HEK293 (cell line): ENCODE measurements around the gene NRGN.

Experiments used
- CTCF ChIA-PET: fragments of 350-600 bp; formaldehyde crosslinking; extraction: SDS; loops from one replicate; lab custom pipeline; 2021; ENCODE audit warnings: antibody characterized with exemption; lab: Yijun Ruan, JAX
- POLR2A ChIA-PET: fragments of 300-600 bp; formaldehyde crosslinking; extraction: SDS; loops from one replicate; lab custom pipeline; 2020; ENCODE audit warnings: antibody characterized with exemption, inconsistent platforms; lab: Yijun Ruan, JAX
- H3K27ac ChIP-seq: fragments of 200-500 bp; sonication (Bioruptor generic); 2 replicates; pipeline ENCODE4 v1.5.1; 2014; ENCODE audit warnings: low read depth, low read length, control low read depth, inconsistent platforms; ENCODE audit errors: extremely low read depth
- H3K36me3 ChIP-seq, 2 experiments: fragments of 200-500 bp in 1 of 2; sonication (Bioruptor generic) in 1 of 2; 1 replicate in 1 of 2; 2 replicates in 1 of 2; pipeline ENCODE4 v1.5.1; 2014 to 2017; ENCODE audit warnings: inconsistent platforms in 2 of 2, low read length in 2 of 2; ENCODE audit not compliant: control insufficient read depth in 2 of 2, insufficient read depth in 1 of 2
- H3K4me1 ChIP-seq: fragments of 200-500 bp; sonication (Bioruptor generic); 2 replicates; pipeline ENCODE4 v1.5.1; 2014; ENCODE audit warnings: mild to moderate bottlenecking, low read length, inconsistent platforms; ENCODE audit not compliant: control insufficient read depth, insufficient read depth
- H3K4me3 ChIP-seq: 2 replicates; pipeline ENCODE4 v1.5.1; 2011; ENCODE audit warnings: low read depth, mild to moderate bottlenecking, control low read depth, low read length, moderate library complexity
- H3K9me3 ChIP-seq: fragments of 200-500 bp; sonication (Bioruptor generic); 2 replicates; pipeline ENCODE4 v1.5.1; 2014; ENCODE audit warnings: low read depth, low read length, inconsistent platforms; ENCODE audit not compliant: control insufficient read depth, insufficient read depth
- KLF1 ChIP-seq: fragments of 450-650 bp; formaldehyde crosslinking; IDR thresholded peaks from 2 replicates; pipeline ENCODE4 v1.5.1; 2016; ENCODE audit warnings: missing biosample characterization, missing genetic modification characterization
- SETDB1 ChIP-seq: IDR thresholded peaks from one replicate; pipeline ENCODE4 v1.6.1; 2017; ENCODE audit warnings: mild to moderate bottlenecking, low read length, moderate library complexity, mixed read lengths; ENCODE audit not compliant: insufficient read length
- YY2 ChIP-seq: fragments of 450-650 bp; formaldehyde crosslinking; IDR thresholded peaks from 2 replicates; pipeline ENCODE4 v1.5.1; 2016; ENCODE audit warnings: missing biosample characterization, missing genetic modification characterization
- ZBTB11 ChIP-seq: fragments of 450-650 bp; formaldehyde crosslinking; conservative IDR thresholded peaks from 2 replicates; pipeline ENCODE4 v1.5.1; 2016; ENCODE audit warnings: low read depth, missing biosample characterization, missing genetic modification characterization
- ZBTB49 ChIP-seq: fragments of 450-650 bp; formaldehyde crosslinking; IDR thresholded peaks from 2 replicates; pipeline ENCODE4 v1.5.1; 2016; ENCODE audit warnings: missing biosample characterization, missing genetic modification characterization, low read depth
- ZFHX2 ChIP-seq: fragments of 450-650 bp; formaldehyde crosslinking; conservative IDR thresholded peaks from 2 replicates; pipeline ENCODE4 v1.5.1; 2016; ENCODE audit warnings: missing biosample characterization, missing genetic modification characterization
- ZFP41 ChIP-seq: fragments of 450-650 bp; formaldehyde crosslinking; IDR thresholded peaks from 2 replicates; pipeline ENCODE4 v1.5.1; 2016; ENCODE audit warnings: missing biosample characterization, missing genetic modification characterization, borderline replicate concordance
- ZNF16 ChIP-seq: fragments of 450-650 bp; formaldehyde crosslinking; IDR thresholded peaks from 2 replicates; pipeline ENCODE4 v1.5.1; 2016; ENCODE audit warnings: low read depth, missing biosample characterization, missing genetic modification characterization
- ZNF175 ChIP-seq: fragments of 450-650 bp; formaldehyde crosslinking; IDR thresholded peaks from 2 replicates; pipeline ENCODE4 v1.5.1; 2016; ENCODE audit warnings: missing biosample characterization, missing genetic modification characterization
- ZNF19 ChIP-seq: fragments of 450-650 bp; formaldehyde crosslinking; IDR thresholded peaks from 2 replicates; pipeline ENCODE4; 2016; ENCODE audit warnings: missing biosample characterization, missing genetic modification characterization, low read depth
- ZNF311 ChIP-seq: fragments of 450-650 bp; formaldehyde crosslinking; IDR thresholded peaks from 2 replicates; pipeline ENCODE4 v1.5.1; 2017; ENCODE audit warnings: missing biosample characterization, missing genetic modification characterization, borderline replicate concordance
- ZNF48 ChIP-seq: fragments of 450-650 bp; formaldehyde crosslinking; IDR thresholded peaks from 2 replicates; pipeline ENCODE4 v1.5.1; 2016; ENCODE audit warnings: missing biosample characterization, missing genetic modification characterization
- ZNF600 ChIP-seq: fragments of 450-650 bp; formaldehyde crosslinking; IDR thresholded peaks from 2 replicates; pipeline ENCODE4 v1.5.1; 2016; ENCODE audit warnings: missing biosample characterization, missing genetic modification characterization
- ZNF677 ChIP-seq: fragments of 450-650 bp; IDR thresholded peaks from 2 replicates; pipeline ENCODE4 v1.5.0; 2018; ENCODE audit warnings: missing biosample characterization, mild to moderate bottlenecking, missing genetic modification characterization, moderate library complexity
- TF ChIP-seq, protein P1 (sequence below): IDR thresholded peaks from 2 replicates; pipeline ENCODE4 v1.6.1; 2011; ENCODE audit warnings: mild to moderate bottlenecking, low read depth, low read length, borderline replicate concordance
- TF ChIP-seq, protein P2 (sequence below): fragments of 450-650 bp; formaldehyde crosslinking; IDR thresholded peaks from 2 replicates; pipeline ENCODE4 v1.5.1; 2016; ENCODE audit warnings: missing biosample characterization, missing genetic modification characterization
- TF ChIP-seq, protein P3 (sequence below): fragments of 450-650 bp; formaldehyde crosslinking; IDR thresholded peaks from 2 replicates; pipeline ENCODE4 v1.5.1; 2016; ENCODE audit warnings: missing biosample characterization, missing genetic modification characterization

NRGN gene

GRCh38 chr11:124700028-124700427, 39.7 kb upstream of the NRGN start:
- Histone ChIP-seq H3K27ac (no peak overlapping the region), H3K36me3 (peaks cover 0 to 3% of the 10 kb centered on the region in 2 experiments; a peak in 1 of 3 replicates), H3K4me1 (no peaks in the 10 kb centered on the region), H3K9me3 (no peaks in the 10 kb centered on the region), H3K4me3 (no peak overlapping the region)
- ChIA-PET CTCF (interaction anchor here (0.6 to 1.0 kb wide), 4 partner anchors 58 to 66 kb away, joined by 3 to 5 read pairs (median 4); no protein-coding TSS in a partner anchor), POLR2A (no interaction called here)
- no peak for TF ChIP-seq ZNF16 (tag by site-specific recombination)
- TF ChIP-seq, protein P1, sequence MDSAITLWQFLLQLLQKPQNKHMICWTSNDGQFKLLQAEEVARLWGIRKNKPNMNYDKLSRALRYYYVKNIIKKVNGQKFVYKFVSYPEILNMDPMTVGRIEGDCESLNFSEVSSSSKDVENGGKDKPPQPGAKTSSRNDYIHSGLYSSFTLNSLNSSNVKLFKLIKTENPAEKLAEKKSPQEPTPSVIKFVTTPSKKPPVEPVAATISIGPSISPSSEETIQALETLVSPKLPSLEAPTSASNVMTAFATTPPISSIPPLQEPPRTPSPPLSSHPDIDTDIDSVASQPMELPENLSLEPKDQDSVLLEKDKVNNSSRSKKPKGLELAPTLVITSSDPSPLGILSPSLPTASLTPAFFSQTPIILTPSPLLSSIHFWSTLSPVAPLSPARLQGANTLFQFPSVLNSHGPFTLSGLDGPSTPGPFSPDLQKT: no peak
- no peak for TF ChIP-seq KLF1
- TF ChIP-seq, protein P2, sequence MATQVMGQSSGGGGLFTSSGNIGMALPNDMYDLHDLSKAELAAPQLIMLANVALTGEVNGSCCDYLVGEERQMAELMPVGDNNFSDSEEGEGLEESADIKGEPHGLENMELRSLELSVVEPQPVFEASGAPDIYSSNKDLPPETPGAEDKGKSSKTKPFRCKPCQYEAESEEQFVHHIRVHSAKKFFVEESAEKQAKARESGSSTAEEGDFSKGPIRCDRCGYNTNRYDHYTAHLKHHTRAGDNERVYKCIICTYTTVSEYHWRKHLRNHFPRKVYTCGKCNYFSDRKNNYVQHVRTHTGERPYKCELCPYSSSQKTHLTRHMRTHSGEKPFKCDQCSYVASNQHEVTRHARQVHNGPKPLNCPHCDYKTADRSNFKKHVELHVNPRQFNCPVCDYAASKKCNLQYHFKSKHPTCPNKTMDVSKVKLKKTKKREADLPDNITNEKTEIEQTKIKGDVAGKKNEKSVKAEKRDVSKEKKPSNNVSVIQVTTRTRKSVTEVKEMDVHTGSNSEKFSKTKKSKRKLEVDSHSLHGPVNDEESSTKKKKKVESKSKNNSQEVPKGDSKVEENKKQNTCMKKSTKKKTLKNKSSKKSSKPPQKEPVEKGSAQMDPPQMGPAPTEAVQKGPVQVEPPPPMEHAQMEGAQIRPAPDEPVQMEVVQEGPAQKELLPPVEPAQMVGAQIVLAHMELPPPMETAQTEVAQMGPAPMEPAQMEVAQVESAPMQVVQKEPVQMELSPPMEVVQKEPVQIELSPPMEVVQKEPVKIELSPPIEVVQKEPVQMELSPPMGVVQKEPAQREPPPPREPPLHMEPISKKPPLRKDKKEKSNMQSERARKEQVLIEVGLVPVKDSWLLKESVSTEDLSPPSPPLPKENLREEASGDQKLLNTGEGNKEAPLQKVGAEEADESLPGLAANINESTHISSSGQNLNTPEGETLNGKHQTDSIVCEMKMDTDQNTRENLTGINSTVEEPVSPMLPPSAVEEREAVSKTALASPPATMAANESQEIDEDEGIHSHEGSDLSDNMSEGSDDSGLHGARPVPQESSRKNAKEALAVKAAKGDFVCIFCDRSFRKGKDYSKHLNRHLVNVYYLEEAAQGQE (tag by site-specific recombination): no peak
- TF ChIP-seq ZFHX2 (tag by site-specific recombination): no peak
- TF ChIP-seq SETDB1: no peak
- TF ChIP-seq ZBTB49 (tag by site-specific recombination): no peak
- TF ChIP-seq ZNF600 (tag by site-specific recombination): no peak
- no peak for TF ChIP-seq ZBTB11 (tag by site-specific recombination)
- TF ChIP-seq YY2 (tag by site-specific recombination): no peak
- no peak for TF ChIP-seq ZNF48
- TF ChIP-seq, protein P3, sequence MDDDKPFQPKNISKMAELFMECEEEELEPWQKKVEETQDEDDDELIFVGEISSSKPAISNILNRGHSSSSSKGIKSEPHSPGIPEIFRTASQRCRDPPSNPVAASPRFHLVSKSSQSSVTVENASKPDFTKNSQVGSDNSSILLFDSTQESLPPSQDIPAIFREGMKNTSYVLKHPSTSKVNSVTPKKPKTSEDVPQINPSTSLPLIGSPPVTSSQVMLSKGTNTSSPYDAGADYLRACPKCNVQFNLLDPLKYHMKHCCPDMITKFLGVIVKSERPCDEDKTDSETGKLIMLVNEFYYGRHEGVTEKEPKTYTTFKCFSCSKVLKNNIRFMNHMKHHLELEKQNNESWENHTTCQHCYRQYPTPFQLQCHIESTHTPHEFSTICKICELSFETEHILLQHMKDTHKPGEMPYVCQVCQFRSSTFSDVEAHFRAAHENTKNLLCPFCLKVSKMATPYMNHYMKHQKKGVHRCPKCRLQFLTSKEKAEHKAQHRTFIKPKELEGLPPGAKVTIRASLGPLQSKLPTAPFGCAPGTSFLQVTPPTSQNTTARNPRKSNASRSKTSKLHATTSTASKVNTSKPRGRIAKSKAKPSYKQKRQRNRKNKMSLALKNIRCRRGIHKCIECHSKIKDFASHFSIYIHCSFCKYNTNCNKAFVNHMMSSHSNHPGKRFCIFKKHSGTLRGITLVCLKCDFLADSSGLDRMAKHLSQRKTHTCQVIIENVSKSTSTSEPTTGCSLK (tag by site-specific recombination): no peak
- TF ChIP-seq ZNF677: no peak
- no peak for TF ChIP-seq ZNF311 (tag by site-specific recombination)
- no peak for TF ChIP-seq ZNF19
- no peak for TF ChIP-seq ZNF175 (tag by site-specific recombination)
- no peak for TF ChIP-seq ZFP41 (tag by site-specific recombination)
